ENCODE results near the gene IKBKE. TPM values are rescaled to one million over a fixed set of nuclear protein-coding genes. Genes with fewer than 3 reads are reported as not detected.

The IKBKE gene
- total RNA-seq, 4 donors from 2014 or later: 1.4 to 2.5 (median 2.3) TPM

DNA sequence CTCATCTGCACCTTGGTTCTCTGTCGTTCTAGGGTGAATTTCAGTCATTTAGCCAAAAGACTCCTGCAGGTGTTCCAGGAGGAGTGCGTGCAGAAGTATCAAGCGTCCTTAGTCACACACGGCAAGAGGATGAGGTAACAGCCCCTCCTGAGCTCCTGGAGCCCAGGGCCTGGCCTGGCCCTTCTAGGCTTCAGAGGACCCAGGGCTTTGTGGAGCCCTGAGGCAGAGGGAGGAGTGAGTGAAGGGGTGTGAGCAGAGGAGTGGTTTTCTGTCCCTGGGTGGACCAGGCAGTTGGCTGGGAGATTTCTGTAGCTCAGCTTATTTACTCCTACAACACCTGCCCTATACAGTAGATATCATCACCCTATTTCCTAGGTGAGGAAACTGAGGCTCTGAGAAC is 21.3 kb downstream of the IKBKE start:
- Histone ChIP-seq H3K4me3 (no peak overlapping the region), H3K36me3 (peaks cover 0 to 7% (median 0%) of the 10 kb centered on the region in 4 donors)
- no peak for DNase-seq (ENCODE audit: extremely low spot score)

GRCh38 chr1:206492589-206492988 is 22.3 kb downstream of the IKBKE start:
- no peaks in the 10 kb centered on the region for H3K9me3 ChIP-seq
- no peak for DNase-seq (ENCODE audit: extremely low spot score)

More for the DNA sequence above, 21.3 kb downstream of the IKBKE start:
- no peaks in the 10 kb centered on the region for H3K27me3 ChIP-seq
- intact Hi-C loops (cut with DNase I): loop anchor here (2.0 to 10.0 kb wide), 2 partner anchors 53 to 423 kb away; no protein-coding TSS in a partner anchor
- TF ChIP-seq POLR2A (IDR thresholded peaks at IDR 0.05; ENCODE audit: low read depth): no peak
- no peak for TF ChIP-seq POLR2AphosphoS5 (IDR thresholded peaks at IDR 0.05)
- TF ChIP-seq, protein P1, sequence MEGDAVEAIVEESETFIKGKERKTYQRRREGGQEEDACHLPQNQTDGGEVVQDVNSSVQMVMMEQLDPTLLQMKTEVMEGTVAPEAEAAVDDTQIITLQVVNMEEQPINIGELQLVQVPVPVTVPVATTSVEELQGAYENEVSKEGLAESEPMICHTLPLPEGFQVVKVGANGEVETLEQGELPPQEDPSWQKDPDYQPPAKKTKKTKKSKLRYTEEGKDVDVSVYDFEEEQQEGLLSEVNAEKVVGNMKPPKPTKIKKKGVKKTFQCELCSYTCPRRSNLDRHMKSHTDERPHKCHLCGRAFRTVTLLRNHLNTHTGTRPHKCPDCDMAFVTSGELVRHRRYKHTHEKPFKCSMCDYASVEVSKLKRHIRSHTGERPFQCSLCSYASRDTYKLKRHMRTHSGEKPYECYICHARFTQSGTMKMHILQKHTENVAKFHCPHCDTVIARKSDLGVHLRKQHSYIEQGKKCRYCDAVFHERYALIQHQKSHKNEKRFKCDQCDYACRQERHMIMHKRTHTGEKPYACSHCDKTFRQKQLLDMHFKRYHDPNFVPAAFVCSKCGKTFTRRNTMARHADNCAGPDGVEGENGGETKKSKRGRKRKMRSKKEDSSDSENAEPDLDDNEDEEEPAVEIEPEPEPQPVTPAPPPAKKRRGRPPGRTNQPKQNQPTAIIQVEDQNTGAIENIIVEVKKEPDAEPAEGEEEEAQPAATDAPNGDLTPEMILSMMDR (IDR thresholded peaks at IDR 0.05): no peak
- no peak for TF ChIP-seq EP300 (IDR thresholded peaks at IDR 0.05)
- no peak overlapping the region for H3K27ac ChIP-seq (replicated peaks in 1 of 4)
- H3K4me1 ChIP-seq: peaks cover 16 to 28% (median 24%) of the 10 kb centered on the region in 4 donors
- H3K9me3 ChIP-seq: no peaks in the 10 kb centered on the region
- WGBS: 81% methylated on average over 4 of the region's 4 CpGs

DNA sequence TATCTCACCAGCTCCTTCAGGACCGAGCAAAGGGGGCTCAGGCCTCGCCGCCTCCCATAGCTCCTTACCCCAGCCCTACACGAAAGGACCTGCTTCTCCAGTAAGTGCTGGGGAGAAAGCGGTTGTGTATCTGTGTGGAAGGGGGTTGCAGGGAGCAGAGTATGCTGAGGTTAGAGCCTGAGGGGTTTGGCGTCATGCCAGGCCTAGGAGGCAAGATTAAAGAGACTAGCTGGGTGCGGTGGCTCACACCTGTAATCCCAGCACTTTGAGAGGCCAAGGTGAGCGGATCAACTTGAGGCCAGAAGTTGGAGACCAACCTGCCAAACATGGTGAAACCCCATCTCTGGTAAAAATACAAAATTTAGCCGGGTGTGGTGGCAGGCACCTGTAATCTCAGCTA is 23.0 kb downstream of the IKBKE start:
- no peaks in the 10 kb centered on the region for H3K27me3 ChIP-seq
- H3K4me3 ChIP-seq: no peak overlapping the region
- peaks cover 0 to 5% (median 0%) of the 10 kb centered on the region in 4 donors for H3K36me3 ChIP-seq
- H3K27ac ChIP-seq (replicated peaks in 1 of 4): no peak overlapping the region
- no peak for TF ChIP-seq POLR2AphosphoS5 (IDR thresholded peaks at IDR 0.05)
- no peak for TF ChIP-seq POLR2A (IDR thresholded peaks at IDR 0.05; ENCODE audit: low read depth)
- TF ChIP-seq EP300 (IDR thresholded peaks at IDR 0.05): no peak
- TF ChIP-seq, protein P1 (IDR thresholded peaks at IDR 0.05): no peak
- DNase-seq (ENCODE audit: extremely low spot score): no peak
- H3K9me3 ChIP-seq: no peaks in the 10 kb centered on the region
- H3K4me1 ChIP-seq: peaks cover 16 to 32% (median 26%) of the 10 kb centered on the region in 4 donors
- intact Hi-C loops (cut with DNase I): loop anchor here (10.0 kb wide), 1 partner anchor 422 kb away; no protein-coding TSS in a partner anchor
- WGBS: 95% methylated on average over 8 of the region's 9 CpGs

More at GRCh38 chr1:206492589-206492988, 22.3 kb downstream of the IKBKE start:
- no peak for TF ChIP-seq POLR2A (IDR thresholded peaks at IDR 0.05; ENCODE audit: low read depth)
- no peak for TF ChIP-seq POLR2AphosphoS5 (IDR thresholded peaks at IDR 0.05)
- TF ChIP-seq EP300 (IDR thresholded peaks at IDR 0.05): no peak
- TF ChIP-seq, protein P1 (IDR thresholded peaks at IDR 0.05): no peak
- WGBS: 96% methylated on average over 10 of the region's 10 CpGs
- Histone ChIP-seq H3K4me3 (no peak overlapping the region), H3K27me3 (no peaks in the 10 kb centered on the region), H3K27ac (replicated peaks in 1 of 4) (no peak overlapping the region), H3K4me1 (peaks cover 16 to 32% (median 26%) of the 10 kb centered on the region in 4 donors), H3K36me3 (peaks cover 0 to 7% (median 0%) of the 10 kb centered on the region in 4 donors)
- intact Hi-C loops (cut with DNase I): loop anchor here (10.0 kb wide), 1 partner anchor 422 kb away; no protein-coding TSS in a partner anchor

DNA sequence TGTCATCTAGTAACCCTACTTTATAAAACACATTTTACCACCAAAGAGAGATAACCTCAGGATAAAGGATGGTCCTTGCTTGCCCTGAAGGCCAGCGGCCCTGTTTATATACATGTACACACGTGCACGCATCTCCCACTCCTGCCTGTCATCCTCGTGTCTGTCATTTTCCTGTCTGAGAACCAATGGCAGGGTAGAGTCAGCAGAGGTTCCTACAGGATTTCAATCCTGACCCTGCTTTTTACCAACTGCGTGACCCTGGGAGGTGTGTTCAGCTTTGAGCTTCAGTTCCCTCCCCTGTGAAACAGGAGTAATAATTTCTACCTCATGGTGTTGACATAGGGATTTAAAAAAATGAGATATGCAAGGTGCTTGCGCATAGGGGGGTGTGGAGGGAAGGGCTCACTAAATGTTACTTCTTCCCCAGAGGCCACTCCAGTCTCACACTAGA is 24.8 kb downstream of the IKBKE start:
- intact Hi-C loops (cut with DNase I): loop anchor here (10.0 kb wide), 1 partner anchor 420 kb away; no protein-coding TSS in a partner anchor
- DNase-seq (ENCODE audit: extremely low spot score): no peak
- peaks cover 0 to 5% (median 0%) of the 10 kb centered on the region in 4 donors for H3K36me3 ChIP-seq
- peak overlapping the region in 2 of 4 donors; percentile 6 to 53 for H3K27ac ChIP-seq (replicated peaks in 1 of 4)
- 84% methylated on average over 6 of the region's 6 CpGs for WGBS
- TF ChIP-seq POLR2A (IDR thresholded peaks at IDR 0.05; ENCODE audit: low read depth): no peak
- no peaks in the 10 kb centered on the region for H3K27me3 ChIP-seq
- no peaks in the 10 kb centered on the region for H3K9me3 ChIP-seq
- no peak overlapping the region for H3K4me3 ChIP-seq
- H3K4me1 ChIP-seq: peaks cover 16 to 30% (median 24%) of the 10 kb centered on the region in 4 donors

- no peaks in the 10 kb centered on the region for H3K27me3 ChIP-seq
- DNase-seq (ENCODE audit: extremely low spot score): no peak
- WGBS: 54% methylated on average over 3 of the region's 3 CpGs
- H3K4me3 ChIP-seq: no peak overlapping the region
- intact Hi-C loops (cut with DNase I): loop anchor here (10.0 kb wide), 1 partner anchor 419 kb away; no protein-coding TSS in a partner anchor
- peaks cover 16 to 24% (median 22%) of the 10 kb centered on the region in 4 donors for H3K4me1 ChIP-seq
- peaks cover 0 to 5% (median 0%) of the 10 kb centered on the region in 4 donors for H3K36me3 ChIP-seq
- no peak for TF ChIP-seq EP300 (IDR thresholded peaks at IDR 0.05)
- no peak for TF ChIP-seq POLR2A (IDR thresholded peaks at IDR 0.05; ENCODE audit: low read depth)
- TF ChIP-seq, protein P1 (IDR thresholded peaks at IDR 0.05): no peak
- TF ChIP-seq POLR2AphosphoS5 (IDR thresholded peaks at IDR 0.05): no peak
- H3K9me3 ChIP-seq: no peaks in the 10 kb centered on the region
- H3K27ac ChIP-seq (replicated peaks in 1 of 4): peak overlapping the region in 3 of 4 donors; percentile 6 to 53 (median 17)
Observed at GRCh38 chr1:206495493-206496046, 25.3 kb downstream of the IKBKE start.

Measured in esophagus muscularis mucosa (tissue), 4 donors.